GM12878 (cell line): ENCODE data around the gene SULF2. TPM values are rescaled to one million over a fixed set of nuclear protein-coding genes. Genes with fewer than 3 reads are reported as not detected.
A peak's percentile ranks its signal among the peaks of the same experiment; 100 is the strongest.

ENCODE experiments used
- ATAC-seq: fragments of 200-7000 bp; cut with Tn5 transposase; 3 replicates; pipeline ENCODE4 v1.9.1; 2020; ENCODE audit warnings: mild to moderate bottlenecking, moderate library complexity
- BruUV-seq: library from RNA; stranded (reverse); fragments of 400-500 nt; replicated peaks from 2 replicates; lab custom pipeline; 2021; lab: Mats Ljungman, UMichigan
- CTCF ChIA-PET: fragments of 300-600 bp; sonication (Branson Sonifier 250); formaldehyde crosslinking; extraction: SDS; loops from one replicate; lab custom pipeline; 2021; ENCODE audit warnings: inconsistent platforms; lab: Yijun Ruan, JAX
- POLR2A ChIA-PET: fragments of 350-600 bp; formaldehyde crosslinking; extraction: SDS; loops from one replicate; lab custom pipeline; 2021; ENCODE audit warnings: inconsistent platforms; lab: Charles Lee
- RAD21 ChIA-PET: fragments of 300-600 bp; sonication (Branson Sonifier 250); formaldehyde crosslinking; loops from one replicate; lab custom pipeline; 2023; ENCODE audit warnings: antibody characterized with exemption; ENCODE audit not compliant: unreplicated experiment; lab: Charles Lee
- SMC1A ChIA-PET: fragments of 300-600 bp; sonication (Branson Sonifier 250); formaldehyde crosslinking; loops from one replicate; lab custom pipeline; 2023; ENCODE audit not compliant: unreplicated experiment, uncharacterized antibody; lab: Charles Lee
- DNase-seq: peaks from one replicate; pipeline ENCODE4 v3.0.0-alpha.2; 2011; ENCODE audit warnings: low read depth, low spot score
- FAIRE-seq: peaks from 3 replicates; lab custom pipeline; 2011; peaks lifted over from hg19 to GRCh38; lab: Jason Lieb, UNC
- H2AFZ ChIP-seq: 2 replicates; pipeline ENCODE4 v1.6.0; 2011; ENCODE audit warnings: low read depth, low read length, control low read depth; ENCODE audit not compliant: control insufficient read depth
- H3K27ac ChIP-seq: 2 replicates; pipeline ENCODE4 v1.5.1; 2011; ENCODE audit warnings: control low read depth; ENCODE audit not compliant: control insufficient read depth, insufficient read depth
- H3K27me3 ChIP-seq, 2 experiments: replicated peaks in 1 of 2; 2 replicates each; pipeline versions ENCODE4 v1.6.0 to v1.6.1; 2011; ENCODE audit warnings: low read length in 1 of 2; ENCODE audit not compliant: control insufficient read depth in 2 of 2, insufficient read depth in 2 of 2
- H3K36me3 ChIP-seq, 2 experiments: 2 replicates each; pipeline ENCODE4 v1.5.1; 2011; ENCODE audit warnings: low read length in 1 of 2; ENCODE audit not compliant: control insufficient read depth in 2 of 2, insufficient read depth in 2 of 2
- H3K4me1 ChIP-seq: 2 replicates; pipeline ENCODE4 v1.6.1; 2011; ENCODE audit warnings: mild to moderate bottlenecking, low read length, moderate library complexity, mixed read lengths; ENCODE audit not compliant: control insufficient read depth, insufficient read depth
- H3K4me2 ChIP-seq: 2 replicates; pipeline ENCODE4 v1.6.0; 2011; ENCODE audit warnings: control low read depth; ENCODE audit not compliant: control insufficient read depth, insufficient read depth
- H3K4me3 ChIP-seq: fragments of 200-600 bp; sonication (generic); 2 replicates; pipeline ENCODE4 v1.5.1; 2016
- H3K79me2 ChIP-seq: 2 replicates; pipeline ENCODE4 v1.6.0; 2011; ENCODE audit warnings: low read length; ENCODE audit not compliant: control insufficient read depth, insufficient read depth
- H3K9ac ChIP-seq: 2 replicates; pipeline ENCODE4 v1.8.0; 2011; ENCODE audit warnings: low read length, control low read depth, mixed read lengths; ENCODE audit not compliant: control insufficient read depth, insufficient read depth
- H3K9me3 ChIP-seq: replicated peaks from 3 replicates; pipeline ENCODE4 v1.5.1; 2011; ENCODE audit warnings: mild to moderate bottlenecking, low read length; ENCODE audit not compliant: control insufficient read depth, insufficient read depth
- H4K20me1 ChIP-seq: 2 replicates; pipeline ENCODE4 v1.6.0; 2011; ENCODE audit not compliant: control insufficient read depth, insufficient read depth
- ETV6 ChIP-seq, 2 experiments: fragments of 450-650 bp in 1 of 2; IDR thresholded peaks in 1 of 2; conservative IDR thresholded peaks in 1 of 2; 2 replicates each; pipeline ENCODE4 v1.6.1; 2014; ENCODE audit warnings: antibody characterized with exemption in 1 of 2, borderline replicate concordance in 1 of 2, low read depth in 1 of 2, mild to moderate bottlenecking in 1 of 2, moderate library complexity in 1 of 2
- MEF2B ChIP-seq: fragments of 450-650 bp; IDR thresholded peaks from 2 replicates; pipeline ENCODE4 v1.6.1; 2018; ENCODE audit warnings: mild to moderate bottlenecking, moderate library complexity; ENCODE audit not compliant: partially characterized antibody, poor library complexity, severe bottlenecking
- NFXL1 ChIP-seq: fragments of 450-650 bp; IDR thresholded peaks from 2 replicates; pipeline ENCODE4 v1.6.1; 2017; ENCODE audit warnings: antibody characterized with exemption, mild to moderate bottlenecking, borderline replicate concordance
- NRF1 ChIP-seq: conservative IDR thresholded peaks from 2 replicates; pipeline ENCODE4 v1.6.1; 2011; ENCODE audit warnings: mild to moderate bottlenecking, low read depth, low read length, improper control_type of control experiment
- RFX5 ChIP-seq: IDR thresholded peaks from 2 replicates; pipeline ENCODE4 v1.6.1; 2011; ENCODE audit warnings: low read depth, low read length, improper control_type of control experiment
- WGBS: methylation state at CpG from one replicate; pipeline ENCODE4 v1.1.6; 2016; ENCODE audit warnings: low lambda C conversion rate; ENCODE audit not compliant: insufficient replicate concordance, insufficient coverage; ENCODE audit errors: missing lambda C conversion rate; 5-methylcytosine and 5-hydroxymethylcytosine counted together
- in situ Hi-C: fragments of 300-500 bp; cut with MboI; formaldehyde crosslinking; loops from 9 replicates; pipeline ENCODE4 v1.14.3; 2018; ENCODE audit warnings: mixed read lengths
- intact Hi-C: fragments of 100-400 bp; cut with micrococcal nuclease; formaldehyde crosslinking; loops from one replicate; pipeline ENCODE4 v1.14.2; 2022; ENCODE audit not compliant: unreplicated experiment
- polyA plus RNA-seq, 11 experiments: library from polyadenylated mRNA; depleted of rRNA in 4 of 11; unstranded in 6 of 11; stranded (reverse) in 5 of 11; fragments of >200 nt; fragmentation: Nextera tagmentation in 4 of 11; fragmentation: Illumina TruSeq in 1 of 11; extraction: Ambion mirVana in 4 of 11; extraction: Trizol in 1 of 11; gene quantifications; 1 replicate in 1 of 11; 2 replicates in 10 of 11; pipeline versions ENCODE4 v1.2.1 to v1.2.3, GENCODE V29; 2011 to 2016; ENCODE audit warnings: inconsistent platforms in 2 of 11, missing spikeins in 2 of 11, low read depth in 1 of 11
- total RNA-seq, 4 experiments: library from RNA; depleted of rRNA in 3 of 4; stranded (reverse); fragments of >200 nt in 3 of 4; fragmentation: Illumina TruSeq in 1 of 4; extraction: Trizol in 1 of 4; gene quantifications; 2 replicates each; pipeline versions ENCODE4 v1.2.1 to v1.2.3, GENCODE V29; 2013 to 2021

The SULF2 gene
- total and polyA plus RNA-seq, 10 of the 15 experiments (the other 5 are each of a cell fraction or from before 2014, with no cell fraction given) = 0.69 to 4.1 (median 1.6) TPM

DNA sequence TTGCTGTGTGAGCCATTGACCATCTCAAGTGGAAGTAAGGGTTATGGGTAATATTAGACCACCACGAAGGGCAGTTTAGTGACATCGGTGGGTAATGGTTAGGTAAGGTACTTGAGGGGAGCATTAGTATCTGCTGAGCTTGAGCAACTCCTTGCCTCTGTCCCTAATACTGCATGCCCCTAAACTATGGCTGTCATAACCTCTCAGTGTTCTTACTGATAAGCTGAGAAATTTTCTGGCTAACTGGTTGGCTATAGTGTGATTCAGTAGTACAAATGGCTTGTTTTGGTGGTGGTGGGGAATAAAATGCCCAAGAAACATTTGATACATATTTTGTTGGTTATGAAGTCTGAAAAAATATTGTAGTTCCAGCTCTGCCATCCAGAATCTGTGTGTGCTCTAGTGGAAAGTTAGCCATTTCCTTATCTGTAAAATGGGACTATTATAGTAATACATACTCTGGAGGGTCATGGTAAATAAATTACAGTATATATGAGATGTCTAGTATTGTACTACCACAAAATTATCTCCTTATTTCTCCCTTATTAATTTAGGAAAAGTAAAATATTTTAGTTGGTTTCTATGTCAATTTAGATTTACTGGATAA is 170.5 kb downstream of the SULF2 start:
- no peaks in the 10 kb centered on the region; the same call in 2 of the 3 replicates for H3K9me3 ChIP-seq
- H3K27me3 ChIP-seq = no peaks in the 10 kb centered on the region
- ATAC-seq (no peak), FAIRE-seq (no peak), DNase-seq (no peak)
- no peak overlapping the region for H2AFZ ChIP-seq
- RAD21 ChIA-PET = interaction anchor here (0.6 to 3.7 kb wide), 7 partner anchors 107 to 346 kb away, joined by 3 to 9 read pairs (median 5); partner anchors contain the start of gene NCOA3
- H3K36me3 ChIP-seq = peaks cover 0 to 9% of the 10 kb centered on the region in 2 experiments
- in situ Hi-C loops = no loop called here
- no peaks in the 10 kb centered on the region for H4K20me1 ChIP-seq
- intact Hi-C loops = no loop called here
- CTCF ChIA-PET = interaction anchor here (0.6 to 3.3 kb wide), 12 partner anchors 9 to 416 kb away, joined by 3 to 17 read pairs (median 4); no protein-coding TSS in a partner anchor
- no peak overlapping the region for H3K9ac ChIP-seq
- peaks cover 67% of the 10 kb centered on the region for H3K79me2 ChIP-seq
- 98% methylated on average over 2 of the region's 2 CpGs for WGBS
- no peak overlapping the region for H3K4me2 ChIP-seq
- BruUV-seq = no TSS peak
- SMC1A ChIA-PET = interaction anchor here (0.8 to 2.8 kb wide), 23 partner anchors 10 to 1290 kb away, joined by 3 to 15 read pairs (median 4); no protein-coding TSS in a partner anchor
- TF ChIP-seq NFXL1 (peak; percentile 36; the same call in 1 of the 2 replicates), RFX5 (no peak)
- TF ChIP-seq, all 136 proteins: peak for 1
- Histone ChIP-seq H3K4me1 (peaks cover 5% of the 10 kb centered on the region), H3K4me3 (no peak overlapping the region), H3K27ac (no peak overlapping the region)
- POLR2A ChIA-PET = interaction anchor here (0.6 to 1.5 kb wide), 5 partner anchors 11 to 293 kb away, joined by 3 to 4 read pairs (median 3); no protein-coding TSS in a partner anchor

DNA sequence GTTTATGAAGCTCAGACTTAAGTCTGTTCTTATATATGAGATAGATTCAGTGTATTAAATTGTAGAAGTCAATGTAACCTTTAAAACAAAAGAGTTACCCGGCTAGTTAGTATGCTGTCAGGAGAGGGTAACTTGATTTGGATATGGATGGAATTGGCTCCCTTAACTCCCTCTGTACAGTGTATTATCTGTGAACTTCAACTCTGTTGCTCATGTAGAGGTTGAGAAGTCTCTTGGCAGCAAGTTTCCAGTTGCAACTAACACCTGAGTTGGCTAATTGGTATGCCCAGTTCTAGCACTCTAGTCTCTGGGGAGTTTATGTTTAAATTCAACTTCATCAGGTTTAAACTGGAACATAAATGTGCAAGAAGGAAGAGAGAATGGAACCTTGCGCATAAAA is 172.6 kb downstream of the SULF2 start:
- H3K4me1 ChIP-seq = peaks cover 6% of the 10 kb centered on the region
- no peaks in the 10 kb centered on the region; the same call in 1 of the 3 replicates for H3K9me3 ChIP-seq
- ChIA-PET RAD21 (interaction anchor here (1.0 to 4.1 kb wide), 4 partner anchors 37 to 200 kb away, joined by 3 to 18 read pairs (median 7); partner anchors contain the start of gene NCOA3), CTCF (interaction anchor here (0.8 to 4.2 kb wide), 3 partner anchors 8 to 255 kb away, joined by 3 to 17 read pairs (median 9); no protein-coding TSS in a partner anchor), POLR2A (interaction anchor here (0.6 to 1.1 kb wide), 7 partner anchors 10 to 255 kb away, joined by 3 to 5 read pairs (median 3); no protein-coding TSS in a partner anchor), SMC1A (interaction anchor here (0.6 to 1.8 kb wide), 6 partner anchors 8 to 107 kb away, joined by 3 to 6 read pairs (median 4); no protein-coding TSS in a partner anchor)
- no peaks in the 10 kb centered on the region for H4K20me1 ChIP-seq
- no peak for ATAC-seq
- intact Hi-C loops (no loop called here), in situ Hi-C loops (no loop called here)
- no peak for FAIRE-seq
- H3K27me3 ChIP-seq = no peaks in the 10 kb centered on the region
- peaks cover 74% of the 10 kb centered on the region for H3K79me2 ChIP-seq
- peak; percentile 69 for TF ChIP-seq MEF2B
- TF ChIP-seq ETV6 (conservative IDR thresholded peaks at IDR 0.05 in 1 of 2, IDR thresholded peaks at IDR 0.05 in 1 of 2; ENCODE audit: borderline replicate concordance in 1 of 2, low read depth in 1 of 2) = peak in 1 of 2 experiments; percentile 77; a peak in 2 of 4 replicates
- TF ChIP-seq NRF1 = no peak
- BruUV-seq = no TSS peak
- H2AFZ ChIP-seq = no peak overlapping the region
- H3K9ac ChIP-seq = no peak overlapping the region
- H3K36me3 ChIP-seq = peaks cover 0 to 5% of the 10 kb centered on the region in 2 experiments
- WGBS = 98% methylated on average over 2 of the region's 2 CpGs
- DNase-seq = no peak
- H3K27ac ChIP-seq = no peak overlapping the region
- H3K4me3 ChIP-seq = no peak overlapping the region
- no peak overlapping the region for H3K4me2 ChIP-seq
